ENCODE results near the gene CHRM4. TPM values are rescaled to one million over a fixed set of nuclear protein-coding genes. Genes with fewer than 3 reads are reported as not detected.

The CHRM4 gene
- total and polyA plus RNA-seq, 2 experiments from 2014 or later, result 0.30 TPM; not detected in 1

DNA sequence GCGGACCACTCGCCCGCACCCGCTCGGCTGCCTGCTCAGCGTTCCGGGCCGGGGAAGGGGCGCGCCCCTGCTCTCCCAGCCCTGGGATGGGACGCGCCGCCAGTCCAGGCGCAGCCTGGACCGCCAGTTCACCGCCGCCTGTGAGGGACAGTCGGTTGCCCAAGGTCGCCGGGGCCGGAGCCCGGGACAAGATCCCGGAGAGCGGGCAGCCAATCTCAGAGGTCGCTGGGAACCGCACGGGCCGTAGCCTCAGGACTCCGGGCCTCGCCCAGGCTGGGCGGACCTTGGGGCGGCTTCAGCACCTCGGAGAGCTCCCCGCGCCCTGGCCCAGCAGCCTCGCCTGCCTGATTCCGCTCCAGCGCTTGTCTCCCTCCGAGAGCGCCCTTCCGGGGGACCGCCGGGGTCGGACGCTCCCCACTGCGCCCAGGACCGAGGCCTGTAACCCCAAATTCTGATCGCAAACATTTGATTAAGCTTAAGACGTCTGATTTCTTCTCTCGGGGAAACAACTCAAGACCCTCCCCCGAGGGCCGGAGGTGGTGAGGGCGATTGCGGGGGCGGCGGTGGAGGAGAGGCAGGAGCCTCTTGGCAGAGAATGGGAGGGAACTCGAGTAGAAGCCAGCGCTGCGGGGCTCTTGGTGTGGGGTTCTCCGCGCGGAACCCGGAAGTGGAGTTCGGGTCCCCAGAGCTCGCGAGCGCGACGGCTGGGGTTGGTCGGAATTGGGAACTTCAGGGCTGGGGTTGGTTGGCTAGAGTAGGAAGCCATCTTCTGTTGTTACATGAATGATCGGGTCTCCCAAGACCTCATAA, 1.1 kb upstream of the CHRM4 start:
- TF ChIP-seq EZH2phosphoT487 (IDR thresholded peaks at IDR 0.05; ENCODE audit: low read depth, severe bottlenecking, unreplicated experiment) (no peak), EZH2 (IDR thresholded peaks at IDR 0.05; ENCODE audit: borderline replicate concordance) (no peak)
- TF ChIP-seq, protein P1, sequence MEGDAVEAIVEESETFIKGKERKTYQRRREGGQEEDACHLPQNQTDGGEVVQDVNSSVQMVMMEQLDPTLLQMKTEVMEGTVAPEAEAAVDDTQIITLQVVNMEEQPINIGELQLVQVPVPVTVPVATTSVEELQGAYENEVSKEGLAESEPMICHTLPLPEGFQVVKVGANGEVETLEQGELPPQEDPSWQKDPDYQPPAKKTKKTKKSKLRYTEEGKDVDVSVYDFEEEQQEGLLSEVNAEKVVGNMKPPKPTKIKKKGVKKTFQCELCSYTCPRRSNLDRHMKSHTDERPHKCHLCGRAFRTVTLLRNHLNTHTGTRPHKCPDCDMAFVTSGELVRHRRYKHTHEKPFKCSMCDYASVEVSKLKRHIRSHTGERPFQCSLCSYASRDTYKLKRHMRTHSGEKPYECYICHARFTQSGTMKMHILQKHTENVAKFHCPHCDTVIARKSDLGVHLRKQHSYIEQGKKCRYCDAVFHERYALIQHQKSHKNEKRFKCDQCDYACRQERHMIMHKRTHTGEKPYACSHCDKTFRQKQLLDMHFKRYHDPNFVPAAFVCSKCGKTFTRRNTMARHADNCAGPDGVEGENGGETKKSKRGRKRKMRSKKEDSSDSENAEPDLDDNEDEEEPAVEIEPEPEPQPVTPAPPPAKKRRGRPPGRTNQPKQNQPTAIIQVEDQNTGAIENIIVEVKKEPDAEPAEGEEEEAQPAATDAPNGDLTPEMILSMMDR (IDR thresholded peaks at IDR 0.05; ENCODE audit: poor library complexity), result no peak
- Histone ChIP-seq H3K27ac (no peak overlapping the region), H3K9me2 (replicated peaks; ENCODE audit: insufficient read depth) (no peaks in the 10 kb centered on the region), H3K4me1 (ENCODE audit: insufficient read depth) (peaks cover 23% of the 10 kb centered on the region), H3K36me3 (replicated peaks; ENCODE audit: insufficient read depth, low read depth) (no peaks in the 10 kb centered on the region), H4K20me1 (ENCODE audit: insufficient read depth, poor library complexity, severe bottlenecking) (no peaks in the 10 kb centered on the region), H3K4me3 (peak overlapping the region; percentile 58), H2AFZ (no peak overlapping the region), H3K79me2 (no peaks in the 10 kb centered on the region), H3K27me3 (peaks cover 32% of the 10 kb centered on the region), H3K9me3 (ENCODE audit: low read depth) (no peaks in the 10 kb centered on the region), H3K4me2 (peak overlapping the region; percentile 96)
- peak; percentile 94 for DNase-seq (ENCODE audit: low spot score)
- WGBS (ENCODE audit: low lambda C conversion rate, missing lambda C conversion rate), result 3% methylated on average over 60 of the region's 71 CpGs

DNA sequence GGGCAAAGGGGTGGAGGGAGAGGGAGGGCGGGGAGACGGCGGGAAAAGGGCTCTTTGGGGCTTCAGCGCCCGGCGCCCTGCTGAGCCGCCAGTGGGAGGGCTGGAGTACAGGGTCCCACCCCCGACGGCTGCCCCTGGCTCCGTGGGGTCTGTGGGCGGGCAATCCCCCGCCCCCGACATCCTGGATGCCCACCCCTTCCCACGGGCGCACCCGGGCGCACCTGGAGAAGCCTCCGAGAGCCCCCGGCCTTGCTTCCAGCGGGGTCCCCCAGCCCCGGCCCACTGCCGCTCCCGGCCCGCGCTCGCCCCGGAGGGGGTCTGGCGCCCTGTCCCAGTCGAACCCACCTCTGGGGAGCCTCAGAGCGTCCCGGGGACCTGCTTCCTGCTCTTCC, 394 bp downstream of the CHRM4 start:
- peaks cover 43% of the 10 kb centered on the region for H3K27me3 ChIP-seq
- H3K27ac ChIP-seq, result no peak overlapping the region
- no peaks in the 10 kb centered on the region for H3K9me3 ChIP-seq (ENCODE audit: low read depth)
- no peaks in the 10 kb centered on the region for H4K20me1 ChIP-seq (ENCODE audit: insufficient read depth, poor library complexity, severe bottlenecking)
- H3K4me2 ChIP-seq, result peak overlapping the region; percentile 96
- H3K79me2 ChIP-seq, result no peaks in the 10 kb centered on the region
- no peak overlapping the region for H2AFZ ChIP-seq
- no peaks in the 10 kb centered on the region for H3K36me3 ChIP-seq (replicated peaks; ENCODE audit: insufficient read depth, low read depth)
- H3K4me3 ChIP-seq, result no peak overlapping the region
- TF ChIP-seq EZH2 (IDR thresholded peaks at IDR 0.05; ENCODE audit: borderline replicate concordance), result no peak
- TF ChIP-seq, protein P1 (IDR thresholded peaks at IDR 0.05; ENCODE audit: poor library complexity), result no peak
- no peak for TF ChIP-seq EZH2phosphoT487 (IDR thresholded peaks at IDR 0.05; ENCODE audit: low read depth, severe bottlenecking, unreplicated experiment)
- no peaks in the 10 kb centered on the region for H3K9me2 ChIP-seq (replicated peaks; ENCODE audit: insufficient read depth)
- 4% methylated on average over 9 of the region's 31 CpGs for WGBS (ENCODE audit: low lambda C conversion rate, missing lambda C conversion rate)
- H3K4me1 ChIP-seq (ENCODE audit: insufficient read depth), result peaks cover 23% of the 10 kb centered on the region
- DNase-seq (ENCODE audit: low spot score), result no peak

DNA sequence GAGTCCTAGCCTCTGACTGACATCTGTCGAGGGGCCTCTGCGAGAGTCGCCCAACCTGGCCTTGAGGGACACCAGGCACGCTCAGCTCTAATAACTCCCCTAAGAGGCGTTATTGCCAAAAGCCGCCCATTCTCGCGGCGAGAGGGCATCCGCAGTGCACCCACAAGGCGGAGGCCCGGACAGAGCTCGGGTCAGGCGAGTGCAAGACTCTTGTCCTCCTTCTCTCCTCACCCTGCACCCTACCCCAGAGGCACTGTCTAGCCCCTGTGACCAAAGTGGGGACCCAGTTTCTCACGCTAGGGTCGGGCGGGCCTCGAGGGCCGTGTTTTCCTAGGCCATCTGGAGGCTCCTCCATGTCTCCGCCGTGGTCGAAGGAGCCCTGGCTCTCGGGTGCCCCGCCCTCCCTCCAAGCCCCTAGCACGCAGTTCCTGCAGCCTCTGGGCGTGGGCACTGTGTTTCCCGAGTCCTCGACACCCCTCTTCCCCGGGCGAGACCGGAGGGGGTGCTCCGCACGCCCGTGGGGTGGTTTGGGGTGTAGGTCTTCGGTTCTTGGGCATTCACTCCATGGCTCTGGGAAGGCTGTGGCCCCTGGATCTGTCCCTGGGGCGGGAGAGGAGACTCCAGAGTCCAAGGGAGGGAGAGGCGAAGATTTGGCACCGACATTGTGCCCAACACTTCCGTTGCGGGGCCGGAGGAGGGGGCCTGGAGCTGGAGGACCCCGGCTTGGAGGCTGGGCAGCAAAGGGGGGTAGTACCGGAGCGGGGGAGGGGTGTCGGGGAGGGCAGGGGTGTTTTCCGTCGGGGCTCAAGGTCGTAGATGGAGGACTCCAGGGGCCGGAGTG, 1.0 kb downstream of the CHRM4 start:
- WGBS (ENCODE audit: low lambda C conversion rate, missing lambda C conversion rate), result 14% methylated on average over 35 of the region's 49 CpGs
- Histone ChIP-seq H3K4me1 (ENCODE audit: insufficient read depth) (peaks cover 23% of the 10 kb centered on the region), H4K20me1 (ENCODE audit: insufficient read depth, poor library complexity, severe bottlenecking) (no peaks in the 10 kb centered on the region), H3K9me2 (replicated peaks; ENCODE audit: insufficient read depth) (no peaks in the 10 kb centered on the region), H3K27ac (no peak overlapping the region), H3K36me3 (replicated peaks; ENCODE audit: insufficient read depth, low read depth) (no peaks in the 10 kb centered on the region), H3K9me3 (ENCODE audit: low read depth) (no peaks in the 10 kb centered on the region), H3K4me2 (peak overlapping the region; percentile 100), H2AFZ (no peak overlapping the region), H3K4me3 (no peak overlapping the region), H3K79me2 (no peaks in the 10 kb centered on the region), H3K27me3 (peaks cover 43% of the 10 kb centered on the region)
- DNase-seq (ENCODE audit: low spot score), result no peak
- peak; percentile 82 for TF ChIP-seq EZH2 (IDR thresholded peaks at IDR 0.05; ENCODE audit: borderline replicate concordance)
- TF ChIP-seq, protein P1 (IDR thresholded peaks at IDR 0.05; ENCODE audit: poor library complexity), result no peak

All from hepatocyte (in vitro differentiated cells).